Inflammatory macrophage treated with lipopolysaccharide for 1 hour (primary cell): Measurements from ENCODE around the gene FBXO15.

ENCODE experiments used
- DNase-seq, 2 donors: peaks; one replicate each; pipeline ENCODE4 v3.0.0-alpha.2; 2020 to 2022

The FBXO15 gene

GRCh38 chr18:74110976-74111375, 36.7 kb downstream of the FBXO15 start:
- DNase-seq = no peak

- DNase-seq = no peak
Measured at GRCh38 chr18:74110149-74110548, 37.5 kb downstream of the FBXO15 start.

- no peak for DNase-seq
Measured at GRCh38 chr18:74108460-74108859, 39.2 kb downstream of the FBXO15 start.

DNA sequence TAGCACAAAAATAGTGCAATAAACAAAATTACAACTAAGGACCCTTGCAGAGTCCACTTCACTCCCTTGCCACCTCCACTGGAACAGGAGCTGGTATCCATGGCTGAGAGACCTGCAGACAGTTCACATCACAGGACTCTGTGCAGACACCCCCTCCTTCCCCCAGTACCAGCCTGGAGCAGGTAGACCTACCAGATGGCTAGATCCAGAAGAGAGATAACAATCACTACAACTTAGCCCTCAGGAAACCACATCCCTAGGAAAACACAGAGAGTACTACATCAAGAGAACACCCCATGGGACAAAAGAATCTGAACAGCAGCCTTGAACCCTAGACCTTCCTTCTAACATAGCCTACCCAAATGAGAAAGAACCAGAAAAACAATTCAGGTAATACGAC, 49.8 kb downstream of the FBXO15 start:
- no peak for DNase-seq

DNA sequence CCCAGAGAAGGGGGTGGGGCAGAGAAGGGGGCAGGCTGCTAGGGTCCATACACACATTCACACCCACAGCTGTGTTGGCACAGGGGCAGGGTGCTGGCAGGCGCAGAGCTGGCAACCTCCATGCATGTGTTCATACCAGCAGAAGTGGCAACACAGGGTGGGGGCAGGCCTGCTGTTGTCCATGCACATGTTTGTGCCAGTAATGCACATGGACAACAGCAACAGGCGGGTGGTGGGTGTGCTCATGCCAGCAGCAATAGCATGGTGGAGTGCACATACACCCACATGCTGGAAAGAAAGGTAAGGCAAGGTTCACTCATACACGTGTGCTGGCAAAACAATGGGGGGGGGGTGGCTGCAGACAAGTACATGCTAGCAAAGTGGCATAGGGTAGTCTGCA, 54.7 kb downstream of the FBXO15 start:
- DNase-seq = no peak

DNA sequence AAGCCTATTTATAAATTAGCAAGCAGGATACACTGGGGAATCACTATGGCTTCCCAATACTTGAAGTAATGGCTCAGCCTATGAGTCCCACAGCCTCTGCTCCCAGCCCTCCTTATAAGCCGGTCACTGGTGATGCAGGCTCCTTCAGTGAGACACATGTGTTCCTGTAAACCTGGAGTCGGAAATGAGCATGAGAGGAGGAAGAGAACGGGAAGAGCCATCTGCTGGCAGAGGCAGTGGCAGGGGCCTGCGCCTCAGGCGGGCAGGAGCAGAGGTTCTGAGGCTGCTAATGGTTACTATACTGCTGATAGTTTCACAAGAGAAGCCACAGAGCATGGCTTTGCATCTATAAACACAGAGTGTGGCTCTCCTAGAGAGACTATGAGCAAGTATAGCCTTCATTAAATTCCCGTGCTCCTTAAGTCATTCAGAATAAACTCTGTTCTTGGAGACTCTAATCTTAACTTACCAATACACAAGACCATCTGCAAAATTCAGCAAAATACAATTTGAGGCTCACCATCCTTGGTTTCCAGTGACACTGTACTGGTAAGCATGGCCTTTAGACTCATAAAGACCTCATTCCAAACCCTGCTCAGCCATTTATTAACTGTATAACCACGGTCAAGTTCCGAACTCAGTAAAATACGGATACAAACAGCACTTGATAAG, 63.3 kb downstream of the FBXO15 start:
- no peak for DNase-seq

- DNase-seq = no peak
Measured at GRCh38 chr18:74083557-74083952, 64.1 kb downstream of the FBXO15 start.

- no peak for DNase-seq
Measured at GRCh38 chr18:74082742-74083556, 64.7 kb downstream of the FBXO15 start.

DNA sequence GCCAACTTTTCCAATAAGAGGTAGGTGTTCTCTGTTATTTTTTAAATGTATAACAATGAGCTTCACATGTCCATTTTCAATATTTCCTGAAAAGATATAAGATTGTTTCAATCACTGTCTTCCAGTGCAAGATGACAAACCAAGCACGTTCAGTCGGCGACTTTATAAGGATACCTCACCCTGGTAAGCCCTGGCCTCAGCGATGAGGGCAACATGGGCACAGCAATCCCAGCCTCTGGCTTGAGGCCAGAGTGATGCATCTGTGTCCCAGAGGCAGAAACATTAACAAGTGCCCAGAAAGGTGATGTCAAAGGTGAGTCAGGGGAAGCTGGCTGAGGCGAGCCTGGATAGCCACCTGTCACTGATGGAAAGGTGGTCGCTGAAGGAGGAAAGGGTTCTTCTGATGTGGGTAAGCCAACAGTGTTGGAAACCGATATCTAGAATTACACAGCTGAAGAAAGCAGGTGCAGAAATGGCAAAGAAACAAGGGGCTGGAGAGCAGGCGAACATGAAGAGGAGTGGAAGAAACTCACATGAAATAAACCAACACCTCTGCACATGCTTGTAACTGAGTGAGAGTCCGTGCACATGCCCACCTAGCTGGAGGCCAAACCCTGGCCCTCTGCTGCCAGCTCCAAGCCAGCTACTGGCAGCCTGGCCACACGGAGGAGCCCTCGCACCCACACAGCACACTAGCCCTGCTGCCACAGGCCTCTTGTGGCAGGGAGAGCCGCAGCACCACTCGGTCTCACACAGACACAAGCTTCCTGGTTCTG, 65.5 kb downstream of the FBXO15 start:
- DNase-seq = peak; percentile 37 to 41

DNA sequence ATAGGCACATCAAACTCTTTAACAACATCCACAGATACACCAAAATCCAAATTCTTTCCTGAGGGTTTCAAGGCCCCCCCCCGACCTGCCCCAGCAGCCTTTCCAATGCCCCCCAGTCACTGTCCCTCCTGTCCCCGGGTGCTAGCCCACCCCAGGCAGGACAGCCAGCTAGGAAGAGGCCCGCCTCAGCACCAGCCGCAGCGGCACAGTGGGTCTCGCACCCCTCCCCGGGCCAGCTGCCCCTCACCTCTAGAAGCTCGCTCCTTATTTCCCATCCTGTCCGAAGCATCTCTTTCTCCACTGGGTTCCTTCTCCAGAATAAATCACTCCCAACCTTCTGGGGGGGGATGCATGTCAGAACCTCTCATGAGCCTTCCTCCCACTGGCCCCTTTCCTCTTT, 69.4 kb downstream of the FBXO15 start:
- DNase-seq = no peak

DNA sequence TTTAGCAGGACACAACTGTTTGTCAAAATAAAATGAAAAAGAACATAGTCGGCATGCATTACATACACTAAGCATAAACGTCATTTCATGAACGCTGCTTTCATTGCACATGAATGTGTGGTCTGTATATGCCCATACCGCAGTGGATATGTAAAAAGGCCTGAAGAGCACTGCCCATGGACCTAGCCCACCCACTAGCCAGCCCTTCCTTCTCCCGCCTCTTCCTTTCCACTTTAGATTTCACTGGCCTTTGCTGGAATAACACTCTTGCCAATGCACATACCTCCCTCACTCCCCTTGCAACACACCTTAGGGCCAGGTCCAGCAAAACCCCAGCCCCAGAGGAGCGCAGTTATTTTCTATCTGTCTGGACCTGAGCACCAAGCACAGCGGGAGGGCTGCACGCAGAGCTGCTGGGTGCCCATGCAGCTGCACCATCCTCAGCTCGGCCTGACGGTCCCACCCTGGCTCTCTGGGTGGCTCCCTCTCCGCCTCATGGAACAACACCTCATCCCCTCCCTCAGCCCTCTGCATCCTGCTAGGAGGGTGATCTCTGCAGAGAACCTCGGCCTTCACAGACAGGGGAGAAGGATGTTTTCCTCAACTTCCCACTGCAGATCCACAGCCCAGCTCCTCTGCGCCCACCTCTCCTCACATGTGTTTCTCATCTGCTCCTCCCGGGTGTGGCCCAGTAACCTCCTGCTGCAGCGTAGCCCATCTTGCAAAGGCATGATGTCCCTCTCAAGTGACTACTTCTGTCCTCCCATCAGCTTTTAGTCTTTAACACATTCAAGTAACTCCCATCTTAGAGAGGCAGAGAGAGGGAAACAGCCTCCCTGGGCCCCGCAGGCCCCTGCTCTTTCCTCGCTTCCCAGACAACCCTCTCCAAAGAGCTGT, 72.7 kb downstream of the FBXO15 start:
- no peak for DNase-seq

DNA sequence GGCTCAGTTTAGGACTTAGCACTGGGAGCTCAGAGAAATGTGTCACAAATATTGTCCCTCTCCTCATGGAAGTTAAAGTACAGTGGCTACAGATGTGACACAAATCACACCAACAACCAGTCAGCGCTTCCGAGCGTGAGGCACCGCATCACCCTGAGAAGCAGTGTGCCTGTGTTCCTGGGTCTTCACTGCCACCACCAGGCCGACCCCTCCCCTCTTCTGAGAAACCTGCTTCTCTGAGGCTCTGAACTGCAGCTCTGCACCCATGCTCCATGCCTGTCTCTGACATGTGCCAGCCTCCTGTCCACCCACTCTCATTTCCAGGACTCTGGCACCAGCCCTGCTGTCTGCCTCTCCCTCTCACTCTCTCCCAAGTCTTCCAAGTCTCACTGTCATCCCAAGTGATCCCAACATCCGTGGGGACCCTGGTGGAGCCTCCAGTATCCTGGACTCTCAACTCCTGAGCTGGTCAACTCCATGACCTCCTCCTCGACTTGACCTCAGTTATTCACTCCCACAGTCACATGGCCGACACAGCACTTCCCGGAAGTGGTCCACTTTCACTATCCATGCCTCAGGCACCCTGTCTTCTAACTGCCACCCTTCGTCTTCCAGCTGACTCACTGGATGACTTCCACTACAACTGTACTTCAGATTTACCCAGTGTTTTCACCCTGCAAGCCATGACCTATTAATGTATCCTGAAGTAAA, 73.5 kb downstream of the FBXO15 start:
- no peak for DNase-seq

DNA sequence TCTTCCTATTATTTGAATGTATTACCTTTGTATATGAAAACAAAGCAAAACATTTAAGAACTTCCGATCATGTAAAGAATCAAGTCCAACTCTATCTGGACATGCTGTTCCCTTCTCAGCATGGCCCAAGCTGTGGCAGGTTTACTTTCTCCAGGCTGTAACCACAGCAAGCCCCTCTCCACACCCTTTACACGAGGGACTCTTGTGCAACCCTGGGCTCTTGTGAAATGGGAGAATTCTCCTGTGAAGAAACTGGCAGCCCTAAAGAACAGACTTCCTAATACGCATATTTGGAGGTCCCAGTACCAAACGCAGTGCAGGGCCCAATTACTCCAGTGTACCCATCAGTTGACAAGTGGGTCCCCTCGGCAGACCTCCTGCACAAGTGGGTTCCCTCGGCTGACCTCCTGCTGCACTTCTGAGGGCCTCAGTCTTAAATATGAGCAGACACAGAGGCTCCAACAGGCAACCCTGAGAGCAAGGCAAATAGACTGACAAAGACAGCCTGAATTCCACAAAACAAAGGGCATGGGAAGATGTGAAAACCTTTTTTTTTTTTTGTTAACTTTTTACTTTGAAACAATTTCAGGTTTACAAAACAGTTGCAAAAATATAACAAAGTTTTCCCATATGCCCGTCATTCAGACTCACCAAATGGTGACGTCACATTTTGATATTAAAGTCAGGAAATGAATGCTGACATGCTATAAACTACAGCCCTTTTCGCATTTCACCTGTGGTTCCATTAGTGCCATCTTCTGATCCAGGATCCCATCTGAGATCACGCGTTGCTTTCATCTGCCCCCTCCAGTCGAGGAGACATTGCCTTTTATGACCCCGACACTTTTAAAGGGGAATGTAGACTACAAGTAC, 78.2 kb downstream of the FBXO15 start:
- peak; percentile 70 to 80 for DNase-seq

DNA sequence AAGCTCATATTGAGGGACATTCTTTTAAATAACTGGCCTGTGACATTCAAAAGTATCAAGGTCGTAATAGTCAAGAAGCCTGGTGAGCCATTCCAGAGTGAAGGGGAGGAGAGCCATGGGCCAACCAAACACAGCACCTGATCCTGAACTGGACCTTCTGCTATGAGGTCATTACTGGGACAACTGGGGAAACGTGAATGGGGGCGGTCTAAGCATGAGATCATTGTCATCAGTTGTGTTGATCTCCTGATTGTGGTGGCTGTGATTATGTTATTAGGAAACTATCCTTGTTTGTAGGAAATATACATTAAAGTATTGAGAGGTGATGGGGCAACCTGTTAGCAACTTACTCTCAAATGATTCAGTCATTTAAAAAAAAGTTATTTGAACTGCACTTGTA, 79.3 kb downstream of the FBXO15 start:
- peak; percentile 24 to 64 for DNase-seq

DNA sequence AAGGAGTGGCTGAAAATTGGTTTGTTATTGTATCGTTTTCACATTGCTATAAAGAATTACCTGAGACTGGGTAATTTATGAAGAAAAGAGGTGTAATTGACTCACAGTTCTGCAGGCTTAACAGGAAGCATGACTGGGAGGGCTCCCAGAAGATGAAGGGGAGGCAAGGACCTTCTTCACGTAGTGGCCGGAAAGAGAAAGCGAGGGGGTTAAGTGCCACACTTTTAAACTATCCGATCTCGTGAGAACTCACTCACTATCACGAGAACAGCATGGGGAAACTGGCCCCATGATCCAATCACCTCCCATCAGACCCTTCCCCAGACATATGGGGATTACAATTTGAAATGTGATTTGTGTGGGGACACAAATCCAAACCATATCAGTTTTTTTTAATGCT, 81.6 kb downstream of the FBXO15 start:
- DNase-seq = no peak

DNA sequence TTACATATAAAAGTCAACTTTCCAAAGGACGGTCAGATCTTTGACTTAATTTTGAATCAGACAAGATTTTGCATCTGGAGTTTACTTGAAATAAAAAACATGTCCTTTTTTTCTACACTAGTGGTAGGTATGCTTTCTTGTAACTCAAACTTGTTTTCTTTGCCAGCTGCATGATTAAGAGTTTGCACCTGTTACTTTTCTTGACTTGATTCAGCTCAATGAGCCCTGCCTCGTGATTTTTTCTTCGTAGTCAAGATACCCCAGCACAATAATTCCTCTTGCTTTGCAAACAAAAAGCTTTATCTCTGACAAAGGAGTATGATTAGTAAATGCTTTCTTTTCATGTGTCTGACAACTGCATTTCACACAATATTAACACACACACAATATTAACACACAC, 82.3 kb downstream of the FBXO15 start:
- DNase-seq = no peak

DNA sequence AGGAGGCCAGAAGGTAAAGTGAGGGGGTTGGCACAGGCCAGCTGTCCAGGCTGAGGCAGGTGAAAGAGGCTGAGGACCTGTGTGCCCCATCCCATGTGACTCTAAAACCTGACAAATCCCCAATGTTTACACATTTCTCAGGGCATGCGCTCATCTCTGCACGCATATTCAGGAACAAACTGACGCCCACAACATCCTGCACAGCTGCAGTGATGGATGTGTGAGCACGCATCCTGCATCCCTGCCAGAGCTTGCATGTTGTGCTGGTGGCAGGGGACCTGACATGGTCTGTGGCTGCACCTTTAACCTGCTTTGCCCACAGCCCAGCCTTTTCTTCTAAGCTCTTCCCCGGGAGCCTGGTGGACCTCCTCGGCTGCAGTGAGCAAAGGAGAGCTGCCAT, 83.1 kb downstream of the FBXO15 start:
- no peak for DNase-seq

DNA sequence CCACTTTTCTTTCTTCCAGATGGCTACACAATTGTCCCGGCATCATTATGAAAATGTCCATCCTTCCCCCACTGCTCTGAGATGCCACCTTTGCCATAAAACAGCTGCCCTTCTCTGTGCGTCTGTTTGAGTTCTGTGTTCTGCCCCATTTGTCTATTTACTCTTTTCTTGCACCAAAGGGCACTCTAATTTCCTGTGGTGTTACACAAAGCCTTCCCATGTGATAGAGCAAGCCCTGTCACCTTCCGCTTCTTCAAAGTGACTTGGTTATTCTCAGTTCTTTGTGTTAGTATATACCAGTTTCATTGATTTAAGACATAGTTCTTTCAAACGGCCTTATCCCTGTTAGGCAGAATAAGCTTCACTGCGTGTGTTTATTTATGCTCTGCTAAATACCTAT, 84.1 kb downstream of the FBXO15 start:
- no peak for DNase-seq

DNA sequence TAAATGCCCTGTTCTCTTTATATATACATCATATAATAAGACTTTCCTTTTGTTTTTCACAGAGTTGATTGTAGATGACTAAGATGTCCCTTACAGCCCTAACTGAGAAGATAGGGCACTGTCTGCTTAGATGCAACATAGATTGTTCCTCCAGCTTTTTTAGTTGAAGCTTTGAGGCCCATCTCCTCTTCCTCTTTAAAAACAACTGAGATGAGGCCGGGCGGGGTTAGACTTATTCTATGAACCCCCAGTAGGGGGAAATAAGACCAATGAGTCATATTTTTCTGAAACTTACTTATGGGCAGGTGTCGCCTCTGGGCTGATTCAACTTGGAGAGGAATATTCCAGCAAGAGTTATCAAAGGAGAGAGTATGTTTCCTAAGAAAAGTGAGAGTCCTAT, 84.6 kb downstream of the FBXO15 start:
- no peak for DNase-seq

DNA sequence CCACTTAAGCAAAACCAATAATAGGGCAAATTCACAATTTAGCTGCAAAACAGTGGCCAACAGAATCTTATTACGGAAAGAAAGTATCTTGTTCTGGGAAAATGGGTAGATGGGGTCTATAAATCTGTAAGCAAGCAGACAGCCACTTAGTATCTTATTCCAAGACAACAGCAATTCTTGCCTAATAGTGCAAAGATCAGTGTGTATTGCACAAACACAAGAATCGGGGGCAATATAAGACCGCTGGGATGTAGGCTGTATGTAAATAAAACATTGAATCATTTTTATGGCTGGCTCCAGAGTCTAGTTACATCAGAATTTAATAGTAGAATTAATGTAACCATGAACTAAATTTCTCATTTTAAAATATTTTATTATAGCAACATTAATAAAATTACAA, 85.6 kb downstream of the FBXO15 start:
- DNase-seq = no peak

GRCh38 chr18:74060579-74060978, 87.1 kb downstream of the FBXO15 start:
- no peak for DNase-seq
